GM23338 (cell line): ENCODE results near the gene NFAT5. TPM values are rescaled to one million over a fixed set of nuclear protein-coding genes. Genes with fewer than 3 reads are reported as not detected.

Experiments used
- ATAC-seq: fragments of 200-7000 bp; cut with Tn5 transposase; 3 replicates; pipeline ENCODE4 v1.9.1; 2020
- DNase-seq: peaks from one replicate; pipeline ENCODE4 v3.0.0-alpha.2; 2015; ENCODE audit warnings: low spot score
- H2AFZ ChIP-seq: fragments of 200-600 bp; sonication (generic); 2 replicates; pipeline ENCODE4 v1.8.0; 2016; ENCODE audit warnings: antibody characterized with exemption, mild to moderate bottlenecking, moderate library complexity
- H3F3A ChIP-seq: fragments of 200-600 bp; sonication (generic); replicated peaks from 2 replicates; pipeline ENCODE4 v1.8.0; 2017; ENCODE audit warnings: antibody characterized with exemption, mixed run types, low read depth
- H3K27ac ChIP-seq: fragments of 200-600 bp; sonication (generic); 2 replicates; pipeline ENCODE4 v1.6.1; 2016; ENCODE audit warnings: low read depth
- H3K27me3 ChIP-seq: fragments of 200-600 bp; sonication (generic); 2 replicates; pipeline ENCODE4 v1.8.0; 2016; ENCODE audit warnings: mild to moderate bottlenecking, mixed run types, moderate library complexity; ENCODE audit not compliant: insufficient read depth
- H3K36me3 ChIP-seq: fragments of 200-600 bp; sonication (generic); 2 replicates; pipeline ENCODE4 v1.8.0; 2016; ENCODE audit warnings: mild to moderate bottlenecking; ENCODE audit not compliant: insufficient read depth
- H3K4me1 ChIP-seq: fragments of 200-600 bp; sonication (generic); 2 replicates; pipeline ENCODE4 v1.8.0; 2016; ENCODE audit warnings: mild to moderate bottlenecking, moderate library complexity; ENCODE audit not compliant: insufficient read depth
- H3K4me2 ChIP-seq: fragments of 200-600 bp; sonication (generic); 2 replicates; pipeline ENCODE4 v1.7.1; 2017; ENCODE audit warnings: mixed run types
- H3K4me3 ChIP-seq: fragments of 200-600 bp; sonication (generic); 2 replicates; pipeline ENCODE4 v1.6.1; 2016; ENCODE audit warnings: mixed run types
- H3K79me2 ChIP-seq: fragments of 200-600 bp; sonication (generic); replicated peaks from 2 replicates; pipeline ENCODE4 v1.8.0; 2017; ENCODE audit warnings: mild to moderate bottlenecking; ENCODE audit not compliant: insufficient read depth
- H3K9me2 ChIP-seq: fragments of 200-600 bp; sonication (generic); 2 replicates; pipeline ENCODE4 v1.8.0; 2017; ENCODE audit not compliant: insufficient read depth
- H4K20me1 ChIP-seq: fragments of 200-600 bp; sonication (generic); replicated peaks from 2 replicates; pipeline ENCODE4 v1.8.0; 2017; ENCODE audit warnings: mild to moderate bottlenecking; ENCODE audit not compliant: insufficient read depth
- H3K27ac Mint-ChIP-seq: 2 replicates; pipeline ENCODE4 v1.8.0; 2020; ENCODE audit warnings: inconsistent platforms, mild to moderate bottlenecking, moderate library complexity, mixed read lengths
- H3K27me3 Mint-ChIP-seq: 3 replicates; pipeline ENCODE4 v1.8.0; 2022; ENCODE audit warnings: low read depth, mild to moderate bottlenecking, moderate library complexity, mixed read lengths, inconsistent platforms; ENCODE audit not compliant: insufficient read depth, poor library complexity
- H3K36me3 Mint-ChIP-seq: 3 replicates; pipeline ENCODE4 v1.8.0; 2021; ENCODE audit warnings: low read depth, mild to moderate bottlenecking, inconsistent platforms, moderate library complexity, mixed read lengths
- H3K4me1 Mint-ChIP-seq: 3 replicates; pipeline ENCODE4 v1.8.0; 2020; ENCODE audit warnings: mild to moderate bottlenecking, inconsistent platforms, mixed read lengths
- H3K4me3 Mint-ChIP-seq: 3 replicates; pipeline ENCODE4 v1.8.0; 2021; ENCODE audit warnings: moderate library complexity, mild to moderate bottlenecking, inconsistent platforms, mixed read lengths
- H3K9me3 Mint-ChIP-seq: 3 replicates; pipeline ENCODE4 v1.8.0; 2020; ENCODE audit warnings: moderate library complexity, mild to moderate bottlenecking, inconsistent platforms, mixed read lengths
- CTCF ChIP-seq, 2 experiments: fragments of 200-600 bp in 1 of 2; sonication (generic) in 1 of 2; conservative IDR thresholded peaks; 2 replicates each; pipeline versions ENCODE4 v1.5.1 to v1.6.1; 2016 to 2017; ENCODE audit warnings: antibody characterized with exemption in 2 of 2, low read depth in 2 of 2, mild to moderate bottlenecking in 2 of 2, moderate library complexity in 1 of 2
- ETS1 ChIP-seq: IDR thresholded peaks from 2 replicates; pipeline ENCODE4 v1.6.1; 2016; ENCODE audit warnings: antibody characterized with exemption
- EZH2 ChIP-seq: fragments of 200-600 bp; sonication (generic); IDR thresholded peaks from one replicate; pipeline ENCODE4 v1.8.0; 2017; ENCODE audit warnings: antibody characterized with exemption, mild to moderate bottlenecking, low read depth; ENCODE audit not compliant: unreplicated experiment
- NANOG ChIP-seq: IDR thresholded peaks from 2 replicates; pipeline ENCODE4 v1.6.1; 2016; ENCODE audit warnings: antibody characterized with exemption, borderline replicate concordance
- POLR2AphosphoS5 ChIP-seq: IDR thresholded peaks from 2 replicates; pipeline ENCODE4 v1.6.1; 2016; ENCODE audit warnings: antibody characterized with exemption, low read depth
- ZNF114 ChIP-seq: fragments of 250-450 bp; sonication (Bioruptor Pico); IDR thresholded peaks from 2 replicates; pipeline ENCODE4 v1.5.0; 2020; ENCODE audit warnings: mild to moderate bottlenecking, moderate library complexity
- ZNF331 ChIP-seq: fragments of 250-450 bp; sonication (Bioruptor Pico); IDR thresholded peaks from 2 replicates; pipeline ENCODE4 v1.5.0; 2020; ENCODE audit warnings: low read depth, mild to moderate bottlenecking, moderate library complexity
- polyA plus RNA-seq: library from polyadenylated mRNA; unstranded; fragments of >200 nt; fragmentation: Nextera tagmentation; extraction: Ambion mirVana; gene quantifications from 2 replicates; pipeline ENCODE4 v1.2.1, GENCODE V29; 2016
- total RNA-seq: library from RNA; depleted of rRNA; stranded (reverse); fragments of >200 nt; shearing (Covaris generic); gene quantifications from 2 replicates; pipeline ENCODE4 v1.2.3, GENCODE V29; 2014
- TF ChIP-seq, protein P1 (sequence below): IDR thresholded peaks from one replicate; pipeline ENCODE4 v1.6.1; 2018; ENCODE audit warnings: antibody characterized with exemption; ENCODE audit not compliant: unreplicated experiment

The NFAT5 gene
- total and polyA plus RNA-seq, 2 experiments from 2014 or later: 10.6 to 27.0 TPM

- no peak for DNase-seq
- Histone ChIP-seq H3K9me2 (no peaks in the 10 kb centered on the region), H3K4me3 (no peak overlapping the region), H2AFZ (no peak overlapping the region), H3K27me3 (no peaks in the 10 kb centered on the region), H3F3A (peaks cover 14% of the 10 kb centered on the region; the same call in 1 of the 2 replicates), H3K36me3 (peaks cover 80% of the 10 kb centered on the region), H3K79me2 (peaks cover 12% of the 10 kb centered on the region; the same call in 1 of the 2 replicates), H4K20me1 (peaks cover 23% of the 10 kb centered on the region), H3K27ac (no peak overlapping the region), H3K4me1 (no peaks in the 10 kb centered on the region), H3K4me2 (no peak overlapping the region)
- H3K4me1 Mint-ChIP-seq: no peaks in the 10 kb centered on the region
- no peaks in the 10 kb centered on the region for H3K9me3 Mint-ChIP-seq
- H3K27me3 Mint-ChIP-seq: peaks cover 4% of the 10 kb centered on the region
- ATAC-seq: no peak
- no peak overlapping the region for H3K4me3 Mint-ChIP-seq
- H3K36me3 Mint-ChIP-seq: peaks cover 98% of the 10 kb centered on the region
- TF ChIP-seq CTCF (conservative IDR thresholded peaks at IDR 0.05; ENCODE audit: low read depth in 2 of 2): no peak
- no peak for TF ChIP-seq ETS1
- no peak for TF ChIP-seq EZH2
- no peak for TF ChIP-seq ZNF331 (CRISPR knock-in tag)
- TF ChIP-seq, protein P1, sequence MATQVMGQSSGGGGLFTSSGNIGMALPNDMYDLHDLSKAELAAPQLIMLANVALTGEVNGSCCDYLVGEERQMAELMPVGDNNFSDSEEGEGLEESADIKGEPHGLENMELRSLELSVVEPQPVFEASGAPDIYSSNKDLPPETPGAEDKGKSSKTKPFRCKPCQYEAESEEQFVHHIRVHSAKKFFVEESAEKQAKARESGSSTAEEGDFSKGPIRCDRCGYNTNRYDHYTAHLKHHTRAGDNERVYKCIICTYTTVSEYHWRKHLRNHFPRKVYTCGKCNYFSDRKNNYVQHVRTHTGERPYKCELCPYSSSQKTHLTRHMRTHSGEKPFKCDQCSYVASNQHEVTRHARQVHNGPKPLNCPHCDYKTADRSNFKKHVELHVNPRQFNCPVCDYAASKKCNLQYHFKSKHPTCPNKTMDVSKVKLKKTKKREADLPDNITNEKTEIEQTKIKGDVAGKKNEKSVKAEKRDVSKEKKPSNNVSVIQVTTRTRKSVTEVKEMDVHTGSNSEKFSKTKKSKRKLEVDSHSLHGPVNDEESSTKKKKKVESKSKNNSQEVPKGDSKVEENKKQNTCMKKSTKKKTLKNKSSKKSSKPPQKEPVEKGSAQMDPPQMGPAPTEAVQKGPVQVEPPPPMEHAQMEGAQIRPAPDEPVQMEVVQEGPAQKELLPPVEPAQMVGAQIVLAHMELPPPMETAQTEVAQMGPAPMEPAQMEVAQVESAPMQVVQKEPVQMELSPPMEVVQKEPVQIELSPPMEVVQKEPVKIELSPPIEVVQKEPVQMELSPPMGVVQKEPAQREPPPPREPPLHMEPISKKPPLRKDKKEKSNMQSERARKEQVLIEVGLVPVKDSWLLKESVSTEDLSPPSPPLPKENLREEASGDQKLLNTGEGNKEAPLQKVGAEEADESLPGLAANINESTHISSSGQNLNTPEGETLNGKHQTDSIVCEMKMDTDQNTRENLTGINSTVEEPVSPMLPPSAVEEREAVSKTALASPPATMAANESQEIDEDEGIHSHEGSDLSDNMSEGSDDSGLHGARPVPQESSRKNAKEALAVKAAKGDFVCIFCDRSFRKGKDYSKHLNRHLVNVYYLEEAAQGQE: no peak
- no peak for TF ChIP-seq POLR2AphosphoS5
- H3K27ac Mint-ChIP-seq: no peak overlapping the region
These were observed 178.8 kb downstream of the NFAT5 start for GRCh38 chr16:69744363-69745231.

DNA sequence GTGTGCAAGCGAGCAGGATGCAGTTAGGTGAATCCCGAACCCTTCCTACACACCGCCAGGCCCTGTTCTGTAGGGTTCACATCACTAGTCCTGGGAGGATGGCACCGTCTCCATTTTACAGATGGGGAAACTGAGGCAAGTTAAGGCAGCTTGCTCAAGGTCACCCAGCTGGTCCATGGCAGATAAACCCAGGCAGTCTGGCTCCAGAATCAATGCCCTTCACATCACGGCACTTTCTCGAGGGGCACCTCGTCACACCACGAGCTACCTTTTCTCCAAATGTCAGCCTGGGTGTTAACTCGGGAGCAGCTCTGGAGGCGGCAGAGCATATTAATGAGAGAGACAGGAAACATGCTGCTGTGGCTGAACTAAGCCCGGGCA is 179.5 kb downstream of the NFAT5 start:
- Mint-ChIP-seq H3K36me3 (peaks cover 94% of the 10 kb centered on the region), H3K4me3 (no peak overlapping the region), H3K9me3 (no peaks in the 10 kb centered on the region), H3K4me1 (no peaks in the 10 kb centered on the region), H3K27ac (no peak overlapping the region), H3K27me3 (peaks cover 4% of the 10 kb centered on the region)
- Histone ChIP-seq H3K4me2 (no peak overlapping the region), H2AFZ (no peak overlapping the region), H3K4me3 (no peak overlapping the region), H3K79me2 (peaks cover 15% of the 10 kb centered on the region; the same call in 1 of the 2 replicates), H3K36me3 (peaks cover 83% of the 10 kb centered on the region), H3K9me2 (no peaks in the 10 kb centered on the region), H3K27me3 (no peaks in the 10 kb centered on the region), H3K27ac (no peak overlapping the region), H3F3A (peaks cover 14% of the 10 kb centered on the region; the same call in 1 of the 2 replicates), H3K4me1 (no peaks in the 10 kb centered on the region), H4K20me1 (peaks cover 23% of the 10 kb centered on the region)
- DNase-seq: no peak
- no peak for ATAC-seq
- no peak for TF ChIP-seq NANOG
- TF ChIP-seq, protein P1: no peak
- TF ChIP-seq CTCF (conservative IDR thresholded peaks at IDR 0.05; ENCODE audit: low read depth in 2 of 2): no peak
- no peak for TF ChIP-seq ETS1
- TF ChIP-seq ZNF114 (CRISPR knock-in tag): no peak
- TF ChIP-seq EZH2: no peak
